NK-92 (cell line): ENCODE measurements around the gene IDUA.

Experiments
- DNase-seq: peaks from one replicate; lab custom pipeline; 2025; ENCODE audit not compliant: unreplicated experiment; lab: John Stamatoyannopoulos, UW

IDUA gene

GRCh38 chr4:1027915-1028238 is 41.0 kb downstream of the IDUA start:
- no peak for DNase-seq

- DNase-seq = no peak
Observed at GRCh38 chr4:1028574-1029220, 41.9 kb downstream of the IDUA start.

GRCh38 chr4:1029529-1029928 is 42.7 kb downstream of the IDUA start:
- DNase-seq = no peak

- DNase-seq = no peak
Observed at GRCh38 chr4:1030031-1030430, 43.2 kb downstream of the IDUA start.

- no peak for DNase-seq
Observed at GRCh38 chr4:1030559-1030958, 43.7 kb downstream of the IDUA start.

GRCh38 chr4:1031346-1031745 is 44.5 kb downstream of the IDUA start:
- no peak for DNase-seq

GRCh38 chr4:1031956-1032795 is 45.3 kb downstream of the IDUA start:
- DNase-seq = no peak

- DNase-seq = no peak
Observed at GRCh38 chr4:1032861-1033260, 46.0 kb downstream of the IDUA start.

GRCh38 chr4:1033840-1034551 is 47.2 kb downstream of the IDUA start:
- DNase-seq = no peak

GRCh38 chr4:1035510-1035909 is 48.7 kb downstream of the IDUA start:
- no peak for DNase-seq

GRCh38 chr4:1036095-1036494 is 49.3 kb downstream of the IDUA start:
- no peak for DNase-seq

GRCh38 chr4:1036976-1037810 is 50.3 kb downstream of the IDUA start:
- no peak for DNase-seq

- DNase-seq = no peak
Observed at GRCh38 chr4:1038948-1039492, 52.2 kb downstream of the IDUA start.

GRCh38 chr4:1039493-1040343 is 52.9 kb downstream of the IDUA start:
- no peak for DNase-seq

- DNase-seq = no peak
Observed at GRCh38 chr4:1040344-1041146, 53.7 kb downstream of the IDUA start.

GRCh38 chr4:1041147-1041935 is 54.5 kb downstream of the IDUA start:
- DNase-seq = no peak

GRCh38 chr4:1041936-1042330 is 55.1 kb downstream of the IDUA start:
- no peak for DNase-seq

- no peak for DNase-seq
Observed at GRCh38 chr4:1042352-1043055, 55.7 kb downstream of the IDUA start.
